Liver (tissue), 3 donors: ENCODE measurements around the gene DDIT4.

ENCODE experiments used
- JUND ChIP-seq, 2 donors: IDR thresholded peaks; 2 replicates each; pipeline ENCODE4 v1.6.1; 2016; ENCODE audit warnings: antibody characterized with exemption in 2 of 2
- TF ChIP-seq, protein P1 (sequence below): fragments of 150-350 bp; IDR thresholded peaks from 2 replicates; pipeline ENCODE4 v1.5.1; 2017; ENCODE audit warnings: improper control_type of control experiment, low read depth, low read length; ENCODE audit not compliant: missing input control
- TF ChIP-seq, protein P2 (sequence below): IDR thresholded peaks from 2 replicates; pipeline ENCODE4 v1.6.1; 2016; ENCODE audit warnings: antibody characterized with exemption, mild to moderate bottlenecking
- TF ChIP-seq, protein P3 (sequence below): IDR thresholded peaks from 2 replicates; pipeline ENCODE4 v1.6.1; 2016; ENCODE audit warnings: antibody characterized with exemption
- donor health status: healthy.
- donor health status: healthy.

DNA sequence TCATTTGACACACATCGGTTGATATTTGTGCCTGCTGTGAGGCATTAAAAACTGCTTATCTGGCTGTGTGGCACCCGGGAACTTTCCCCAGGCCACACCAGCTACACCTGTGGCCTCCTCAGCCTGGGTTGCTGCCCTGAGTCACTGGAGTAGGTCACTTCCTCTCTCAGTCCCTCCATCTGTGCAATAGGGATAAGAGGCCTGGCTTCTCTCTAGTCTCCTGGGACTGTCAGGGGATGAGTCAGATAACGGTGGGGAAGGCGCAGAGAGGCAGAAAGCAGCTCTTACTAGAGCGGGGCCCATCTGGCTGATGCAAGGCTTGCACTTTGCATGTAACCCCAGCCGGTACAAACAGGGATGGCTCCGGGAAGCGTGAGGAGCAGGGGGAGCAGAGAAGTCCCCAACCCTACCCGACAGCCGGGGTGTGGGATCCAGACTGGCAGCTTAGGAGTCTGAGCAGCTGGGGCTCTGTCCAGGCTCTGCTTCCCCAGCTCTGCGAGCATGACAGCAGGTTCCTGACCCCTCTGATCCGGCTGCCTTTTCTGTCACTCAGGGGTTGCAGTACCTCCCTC is 47.0 kb downstream of the DDIT4 start:
- TF ChIP-seq, protein P1, sequence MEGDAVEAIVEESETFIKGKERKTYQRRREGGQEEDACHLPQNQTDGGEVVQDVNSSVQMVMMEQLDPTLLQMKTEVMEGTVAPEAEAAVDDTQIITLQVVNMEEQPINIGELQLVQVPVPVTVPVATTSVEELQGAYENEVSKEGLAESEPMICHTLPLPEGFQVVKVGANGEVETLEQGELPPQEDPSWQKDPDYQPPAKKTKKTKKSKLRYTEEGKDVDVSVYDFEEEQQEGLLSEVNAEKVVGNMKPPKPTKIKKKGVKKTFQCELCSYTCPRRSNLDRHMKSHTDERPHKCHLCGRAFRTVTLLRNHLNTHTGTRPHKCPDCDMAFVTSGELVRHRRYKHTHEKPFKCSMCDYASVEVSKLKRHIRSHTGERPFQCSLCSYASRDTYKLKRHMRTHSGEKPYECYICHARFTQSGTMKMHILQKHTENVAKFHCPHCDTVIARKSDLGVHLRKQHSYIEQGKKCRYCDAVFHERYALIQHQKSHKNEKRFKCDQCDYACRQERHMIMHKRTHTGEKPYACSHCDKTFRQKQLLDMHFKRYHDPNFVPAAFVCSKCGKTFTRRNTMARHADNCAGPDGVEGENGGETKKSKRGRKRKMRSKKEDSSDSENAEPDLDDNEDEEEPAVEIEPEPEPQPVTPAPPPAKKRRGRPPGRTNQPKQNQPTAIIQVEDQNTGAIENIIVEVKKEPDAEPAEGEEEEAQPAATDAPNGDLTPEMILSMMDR, result no peak
- TF ChIP-seq JUND (IDR thresholded peaks at IDR 0.05), result peak; percentile 48 to 85
- TF ChIP-seq, protein P2, sequence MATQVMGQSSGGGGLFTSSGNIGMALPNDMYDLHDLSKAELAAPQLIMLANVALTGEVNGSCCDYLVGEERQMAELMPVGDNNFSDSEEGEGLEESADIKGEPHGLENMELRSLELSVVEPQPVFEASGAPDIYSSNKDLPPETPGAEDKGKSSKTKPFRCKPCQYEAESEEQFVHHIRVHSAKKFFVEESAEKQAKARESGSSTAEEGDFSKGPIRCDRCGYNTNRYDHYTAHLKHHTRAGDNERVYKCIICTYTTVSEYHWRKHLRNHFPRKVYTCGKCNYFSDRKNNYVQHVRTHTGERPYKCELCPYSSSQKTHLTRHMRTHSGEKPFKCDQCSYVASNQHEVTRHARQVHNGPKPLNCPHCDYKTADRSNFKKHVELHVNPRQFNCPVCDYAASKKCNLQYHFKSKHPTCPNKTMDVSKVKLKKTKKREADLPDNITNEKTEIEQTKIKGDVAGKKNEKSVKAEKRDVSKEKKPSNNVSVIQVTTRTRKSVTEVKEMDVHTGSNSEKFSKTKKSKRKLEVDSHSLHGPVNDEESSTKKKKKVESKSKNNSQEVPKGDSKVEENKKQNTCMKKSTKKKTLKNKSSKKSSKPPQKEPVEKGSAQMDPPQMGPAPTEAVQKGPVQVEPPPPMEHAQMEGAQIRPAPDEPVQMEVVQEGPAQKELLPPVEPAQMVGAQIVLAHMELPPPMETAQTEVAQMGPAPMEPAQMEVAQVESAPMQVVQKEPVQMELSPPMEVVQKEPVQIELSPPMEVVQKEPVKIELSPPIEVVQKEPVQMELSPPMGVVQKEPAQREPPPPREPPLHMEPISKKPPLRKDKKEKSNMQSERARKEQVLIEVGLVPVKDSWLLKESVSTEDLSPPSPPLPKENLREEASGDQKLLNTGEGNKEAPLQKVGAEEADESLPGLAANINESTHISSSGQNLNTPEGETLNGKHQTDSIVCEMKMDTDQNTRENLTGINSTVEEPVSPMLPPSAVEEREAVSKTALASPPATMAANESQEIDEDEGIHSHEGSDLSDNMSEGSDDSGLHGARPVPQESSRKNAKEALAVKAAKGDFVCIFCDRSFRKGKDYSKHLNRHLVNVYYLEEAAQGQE, result no peak
- TF ChIP-seq, protein P3, sequence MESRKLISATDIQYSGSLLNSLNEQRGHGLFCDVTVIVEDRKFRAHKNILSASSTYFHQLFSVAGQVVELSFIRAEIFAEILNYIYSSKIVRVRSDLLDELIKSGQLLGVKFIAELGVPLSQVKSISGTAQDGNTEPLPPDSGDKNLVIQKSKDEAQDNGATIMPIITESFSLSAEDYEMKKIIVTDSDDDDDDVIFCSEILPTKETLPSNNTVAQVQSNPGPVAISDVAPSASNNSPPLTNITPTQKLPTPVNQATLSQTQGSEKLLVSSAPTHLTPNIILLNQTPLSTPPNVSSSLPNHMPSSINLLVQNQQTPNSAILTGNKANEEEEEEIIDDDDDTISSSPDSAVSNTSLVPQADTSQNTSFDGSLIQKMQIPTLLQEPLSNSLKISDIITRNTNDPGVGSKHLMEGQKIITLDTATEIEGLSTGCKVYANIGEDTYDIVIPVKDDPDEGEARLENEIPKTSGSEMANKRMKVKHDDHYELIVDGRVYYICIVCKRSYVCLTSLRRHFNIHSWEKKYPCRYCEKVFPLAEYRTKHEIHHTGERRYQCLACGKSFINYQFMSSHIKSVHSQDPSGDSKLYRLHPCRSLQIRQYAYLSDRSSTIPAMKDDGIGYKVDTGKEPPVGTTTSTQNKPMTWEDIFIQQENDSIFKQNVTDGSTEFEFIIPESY, result no peak
